Mucosa of descending colon (tissue), 3 donors: ENCODE results near the gene BCKDK. TPM values are rescaled to one million over a fixed set of nuclear protein-coding genes. Genes with fewer than 3 reads are reported as not detected.

Experiments used
- ATAC-seq: fragments of 200-7000 bp; cut with Tn5 transposase; one replicate; pipeline ENCODE4 v1.9.1; 2020; ENCODE audit warnings: mild to moderate bottlenecking, moderate library complexity
- DNase-seq, 3 donors: peaks; one replicate each; pipeline ENCODE4 v3.0.0-alpha.2; 2020
- H3K36me3 ChIP-seq: fragments of 200-600 bp; one replicate; pipeline ENCODE4 v1.8.0; 2021; ENCODE audit warnings: low read depth, mild to moderate bottlenecking
- H3K4me1 ChIP-seq: fragments of 200-600 bp; one replicate; pipeline ENCODE4 v1.8.0; 2021; ENCODE audit warnings: low read depth, mild to moderate bottlenecking
- H3K4me3 ChIP-seq: fragments of 200-600 bp; one replicate; pipeline ENCODE4 v1.8.0; 2021; ENCODE audit warnings: mild to moderate bottlenecking
- H3K9me3 ChIP-seq: fragments of 200-600 bp; one replicate; pipeline ENCODE4 v1.8.0; 2021; ENCODE audit warnings: mild to moderate bottlenecking
- CTCF ChIP-seq: fragments of 200-600 bp; IDR thresholded peaks from one replicate; pipeline ENCODE4 v1.8.0; 2022; ENCODE audit warnings: antibody characterized with exemption, mild to moderate bottlenecking
- intact Hi-C, 2 donors: fragments of 100-400 bp; cut with DNase I in 1 of 2; cut with micrococcal nuclease in 1 of 2; formaldehyde crosslinking; loops; one replicate each; pipeline versions ENCODE4 v1.11.0 to v1.11.1; 2022; cut with DNase I, micrococcal nuclease
- total RNA-seq, 3 donors: library from RNA; stranded (reverse); fragmentation: NEBNext Ultra II Directional in 2 of 3; extraction: Animal tissue kit (Norgen Biotek cat#: 25700) in 2 of 3; gene quantifications; one replicate each; pipeline versions ENCODE4 v1.2.1 to v1.2.4, GENCODE V29; 2021 to 2023
- donor health status: DM: no; HTN: no; CAD: no; lungs with moderate emphysema.
- donor health status: DM: no; HTN: no; CAD: no.
- donor health status: DM: no; HTN: yes; CAD: no.

The BCKDK gene
- total RNA-seq, 3 donors from 2014 or later = 31.7 to 40.1 (median 36.6) TPM

GRCh38 chr16:31117384-31118222 lies 9.4 kb downstream of the BCKDK start, which contains the start of gene KAT8:
Gene KAT8 (plus strand): TSS chr16:31117664. CDS start chr16:31117682, 18 bp downstream.
- intact Hi-C loops = no loop called here
- H3K36me3 ChIP-seq = peaks cover 4% of the 10 kb centered on the region
- H3K4me1 ChIP-seq = peaks cover 34% of the 10 kb centered on the region
- H3K4me3 ChIP-seq = peak within 1 kb of the TSS; percentile 50
- no peaks in the 10 kb centered on the region for H3K9me3 ChIP-seq
- no peak for TF ChIP-seq CTCF
- ATAC-seq (peak; percentile 96), DNase-seq (peak; percentile 98 to 99 (median 99))

- no peak for TF ChIP-seq CTCF
- DNase-seq (no peak), ATAC-seq (peak; percentile 6)
- H3K4me1 ChIP-seq = peaks cover 34% of the 10 kb centered on the region
- peaks cover 4% of the 10 kb centered on the region for H3K36me3 ChIP-seq
- H3K4me3 ChIP-seq = peak overlapping the region; percentile 50
- no peaks in the 10 kb centered on the region for H3K9me3 ChIP-seq
- intact Hi-C loops = no loop called here
Observed at GRCh38 chr16:31118223-31119155, 10.3 kb downstream of the BCKDK start.

GRCh38 chr16:31120129-31120528 lies 11.9 kb downstream of the BCKDK start:
- DNase-seq (peak in 1 of 3 donors; percentile 45), ATAC-seq (no peak)
- H3K4me1 ChIP-seq = peaks cover 26% of the 10 kb centered on the region
- intact Hi-C loops = no loop called here
- TF ChIP-seq CTCF = no peak
- H3K36me3 ChIP-seq = peaks cover 4% of the 10 kb centered on the region
- H3K9me3 ChIP-seq = no peaks in the 10 kb centered on the region
- H3K4me3 ChIP-seq = no peak overlapping the region

- DNase-seq (no peak), ATAC-seq (no peak)
- TF ChIP-seq CTCF = no peak
- Histone ChIP-seq H3K9me3 (no peaks in the 10 kb centered on the region), H3K4me1 (peaks cover 35% of the 10 kb centered on the region), H3K36me3 (no peaks in the 10 kb centered on the region), H3K4me3 (no peak overlapping the region)
- intact Hi-C loops = no loop called here
Observed at GRCh38 chr16:31125844-31126243, 17.7 kb downstream of the BCKDK start.

- Histone ChIP-seq H3K36me3 (no peaks in the 10 kb centered on the region), H3K9me3 (no peaks in the 10 kb centered on the region), H3K4me1 (peaks cover 48% of the 10 kb centered on the region), H3K4me3 (no peak overlapping the region)
- DNase-seq (no peak), ATAC-seq (no peak)
- TF ChIP-seq CTCF = no peak
- intact Hi-C loops = no loop called here
Observed at GRCh38 chr16:31127182-31127581, 19.0 kb downstream of the BCKDK start.
